Stomach (tissue), 4 donors: ENCODE results near the gene IGLON5.

Experiments
- CTCF ChIP-seq, 7 experiments: fragments of 450-650 bp in 4 of 7; fragments of 200-600 bp in 3 of 7; sonication (generic) in 3 of 7; IDR thresholded peaks; one replicate each; pipeline ENCODE4 v1.5.1; 2016 to 2019; ENCODE audit warnings: antibody characterized with exemption in 7 of 7, control low read depth in 2 of 7, mild to moderate bottlenecking in 1 of 7
- EP300 ChIP-seq: sonication (generic); formaldehyde crosslinking; IDR thresholded peaks from one replicate; pipeline ENCODE4 v1.6.1; 2017; ENCODE audit warnings: antibody characterized with exemption
- POLR2A ChIP-seq, 4 donors: fragments of 450-650 bp; IDR thresholded peaks; one replicate each; pipeline ENCODE4 v1.6.1; 2016; ENCODE audit warnings: antibody characterized with exemption in 4 of 4, control low read depth in 2 of 4, mild to moderate bottlenecking in 1 of 4, moderate library complexity in 1 of 4

- TF ChIP-seq POLR2A (IDR thresholded peaks at IDR 0.05) (no peak), CTCF (IDR thresholded peaks at IDR 0.05) (no peak), EP300 (no peak)
These were observed 37.2 kb upstream of the IGLON5 start for GRCh38 chr19:51274049-51274770.
